Measurements from ENCODE around the gene STPG2. TPM values are rescaled to one million over a fixed set of nuclear protein-coding genes. Genes with fewer than 3 reads are reported as not detected.
"Not testable (repeated sequence)": the region's sequence is repeated elsewhere in the genome, so short reads cannot be mapped to it uniquely, and the experiment has no call there.

Gene STPG2
- polyA plus RNA-seq, 4 donors = 0.08 to 0.67 (median 0.48) TPM

DNA sequence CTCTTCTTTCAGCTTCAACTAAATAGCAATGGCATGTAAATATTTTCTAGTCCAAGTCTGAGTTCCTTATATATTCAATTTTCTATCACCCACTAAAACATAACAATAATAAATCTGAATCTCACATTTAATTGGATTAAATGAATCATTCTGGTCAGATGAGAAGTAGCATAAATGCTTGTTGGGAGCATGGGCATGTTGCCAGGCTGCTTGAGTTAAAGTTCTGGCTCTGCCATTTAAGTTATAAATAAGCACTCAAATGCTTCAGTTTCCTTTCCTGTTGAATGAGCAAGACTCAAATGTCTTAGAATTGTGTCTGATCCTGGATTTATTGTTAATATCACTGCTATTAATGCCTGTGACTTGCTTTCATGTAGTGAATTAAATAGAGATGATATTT is 496.3 kb downstream of the STPG2 start:
- DNase-seq (ENCODE audit: low read depth in 4 of 4, low spot score in 3 of 4) = peak in 3 of 4 donors; percentile 2 to 12 (median 3)

- no peak for DNase-seq (ENCODE audit: low read depth in 4 of 4, low spot score in 3 of 4)
These were observed 498.0 kb downstream of the STPG2 start for GRCh38 chr4:97645071-97645821.

DNA sequence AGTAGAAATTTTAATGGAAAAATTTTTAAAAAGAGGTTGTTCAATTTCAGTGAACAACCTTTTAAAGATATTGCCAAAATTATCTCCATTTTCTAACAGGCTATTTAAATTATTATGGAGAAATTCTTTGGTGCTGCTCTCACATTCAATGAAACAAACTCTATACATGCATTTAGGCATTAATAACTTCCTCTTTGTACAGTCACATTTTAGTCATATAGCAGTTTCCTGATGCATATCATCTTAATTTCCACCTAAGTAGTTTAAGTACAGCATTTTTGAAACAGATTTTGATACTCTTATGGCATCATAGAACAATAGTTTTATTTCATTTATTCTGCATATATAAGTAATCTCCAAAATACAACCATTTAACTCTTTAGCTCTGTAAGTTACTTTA is 500.1 kb downstream of the STPG2 start:
- DNase-seq (ENCODE audit: low read depth in 4 of 4, low spot score in 3 of 4) = no peak

- no peak for DNase-seq (ENCODE audit: low read depth in 4 of 4, low spot score in 3 of 4)
These were observed 503.3 kb downstream of the STPG2 start for GRCh38 chr4:97639961-97640360.

- DNase-seq (ENCODE audit: low read depth in 4 of 4, low spot score in 3 of 4) = not testable (repeated sequence)
These were observed 509.4 kb downstream of the STPG2 start for GRCh38 chr4:97633831-97634230.

GRCh38 chr4:97627750-97628149 is 515.5 kb downstream of the STPG2 start:
- DNase-seq (ENCODE audit: low read depth in 4 of 4, low spot score in 3 of 4) = no peak

- DNase-seq (ENCODE audit: low read depth in 4 of 4, low spot score in 3 of 4) = no peak
These were observed 519.1 kb downstream of the STPG2 start for GRCh38 chr4:97624204-97624603.

GRCh38 chr4:97605932-97606331 is 537.3 kb downstream of the STPG2 start:
- DNase-seq (ENCODE audit: low read depth in 4 of 4, low spot score in 3 of 4) = peak in 1 of 4 donors; percentile 1

- DNase-seq (ENCODE audit: low read depth in 4 of 4, low spot score in 3 of 4) = no peak
These were observed 550.0 kb downstream of the STPG2 start for GRCh38 chr4:97593248-97593647.

DNA sequence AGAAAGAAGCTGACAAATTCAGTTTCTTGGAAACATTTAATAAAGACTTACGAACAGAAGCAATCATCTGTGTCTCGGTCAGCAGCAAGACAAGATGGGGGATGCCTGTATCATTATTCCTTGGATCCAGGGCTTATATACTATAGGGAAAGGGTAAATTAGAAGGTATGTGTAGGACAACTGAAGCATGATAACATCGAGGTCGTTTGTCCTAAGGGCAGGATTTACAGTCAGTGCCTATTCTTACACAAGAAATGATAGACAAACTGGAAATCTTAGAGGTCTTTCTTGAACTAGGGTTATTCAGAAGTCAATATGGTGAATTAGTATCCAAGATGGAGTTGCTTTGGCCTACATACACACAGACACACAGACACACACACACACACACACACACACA is 553.0 kb downstream of the STPG2 start:
- DNase-seq (ENCODE audit: low read depth in 4 of 4, low spot score in 3 of 4) = no peak

GRCh38 chr4:97589481-97590196 is 553.6 kb downstream of the STPG2 start:
- DNase-seq (ENCODE audit: low read depth in 4 of 4, low spot score in 3 of 4) = no peak

GRCh38 chr4:97587912-97588311 is 555.4 kb downstream of the STPG2 start:
- no peak for DNase-seq (ENCODE audit: low read depth in 4 of 4, low spot score in 3 of 4)

DNA sequence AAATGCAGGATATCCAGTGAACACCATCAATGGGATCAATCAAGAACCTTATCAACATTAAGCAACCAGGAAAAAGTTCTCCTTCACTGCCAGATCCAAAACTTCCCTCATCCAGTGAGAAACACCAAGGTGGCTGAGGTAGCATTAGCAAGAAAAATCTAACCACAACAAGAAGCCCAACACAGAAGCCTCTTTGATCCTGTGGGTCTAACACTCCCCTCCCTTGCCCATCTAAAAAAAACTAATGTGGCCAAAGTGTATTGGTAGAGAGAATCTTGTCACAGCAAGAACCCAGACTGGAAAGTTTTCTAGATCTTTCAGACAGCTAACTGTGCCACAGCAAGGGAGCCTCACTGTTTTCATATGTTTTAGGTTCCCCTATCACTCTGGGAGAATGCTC is 558.0 kb downstream of the STPG2 start:
- no peak for DNase-seq (ENCODE audit: low read depth in 4 of 4, low spot score in 3 of 4)

DNA sequence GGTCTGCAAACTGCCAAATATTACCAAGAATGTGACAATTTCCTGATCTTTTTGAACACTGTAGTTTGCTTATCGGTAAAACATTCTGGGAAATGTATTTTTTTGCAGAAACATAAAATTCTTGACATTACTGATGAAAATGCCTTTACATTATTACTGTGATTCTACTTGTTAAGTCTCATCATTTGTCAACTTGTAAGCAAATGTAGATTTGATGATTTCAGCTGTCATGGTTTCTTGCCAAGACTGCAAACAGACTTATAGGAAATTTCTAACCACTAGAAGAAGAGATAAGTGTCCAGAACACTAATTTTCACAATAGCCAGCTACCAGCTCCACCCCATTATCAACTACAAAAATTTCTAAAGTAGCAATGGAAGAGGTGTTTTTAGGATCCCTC is 560.4 kb downstream of the STPG2 start:
- no peak for DNase-seq (ENCODE audit: low read depth in 4 of 4, low spot score in 3 of 4)

- DNase-seq (ENCODE audit: low read depth in 4 of 4, low spot score in 3 of 4) = no peak
These were observed 566.3 kb downstream of the STPG2 start for GRCh38 chr4:97577004-97577403.

DNA sequence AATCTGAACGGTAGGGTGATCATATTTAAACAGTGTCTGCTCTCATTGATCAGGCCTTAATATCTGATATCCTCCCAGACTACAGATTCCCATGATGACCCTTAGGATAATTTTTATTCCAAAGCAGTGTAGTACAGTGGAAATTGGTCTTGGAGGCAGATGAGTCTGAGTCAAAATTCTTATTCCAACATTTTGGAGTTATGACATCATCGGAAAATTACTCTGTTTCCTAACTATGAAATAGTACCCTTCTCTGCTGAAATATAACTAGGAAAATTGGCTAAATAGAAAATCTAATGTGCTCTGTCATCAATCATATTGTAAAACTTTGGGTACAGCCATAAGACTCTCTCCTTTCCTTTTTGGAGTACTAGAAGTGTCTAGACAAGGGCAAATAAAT is 583.3 kb downstream of the STPG2 start:
- DNase-seq (ENCODE audit: low read depth in 4 of 4, low spot score in 3 of 4) = no peak

GRCh38 chr4:97558204-97558778 is 585.0 kb downstream of the STPG2 start:
- no peak for DNase-seq (ENCODE audit: low read depth in 4 of 4, low spot score in 3 of 4)

- not testable (repeated sequence) for DNase-seq (ENCODE audit: low read depth in 4 of 4, low spot score in 3 of 4)
These were observed 592.6 kb downstream of the STPG2 start for GRCh38 chr4:97550637-97551036.

- no peak for DNase-seq (ENCODE audit: low read depth in 4 of 4, low spot score in 3 of 4)
These were observed 594.2 kb downstream of the STPG2 start for GRCh38 chr4:97548943-97549583.

GRCh38 chr4:97548186-97548585 is 595.1 kb downstream of the STPG2 start:
- no peak for DNase-seq (ENCODE audit: low read depth in 4 of 4, low spot score in 3 of 4)

- DNase-seq (ENCODE audit: low read depth in 4 of 4, low spot score in 3 of 4) = no peak
These were observed 611.9 kb downstream of the STPG2 start for GRCh38 chr4:97531351-97531750.
